B cell (primary cell): ENCODE results near the gene SLC6A18. TPM values are rescaled to one million over a fixed set of nuclear protein-coding genes. Genes with fewer than 3 reads are reported as not detected.

ENCODE experiments used
- ATAC-seq: fragments of 200-7000 bp; cut with Tn5 transposase; one replicate; pipeline ENCODE4 v1.10.0; 2021; ENCODE audit warnings: low read depth, mild to moderate bottlenecking, moderate number of reproducible peaks, moderate library complexity
- CTCF ChIA-PET: fragments of 350-600 bp; sonication (Branson Sonifier 250); formaldehyde crosslinking; loops from one replicate; lab custom pipeline; 2021; ENCODE audit warnings: antibody characterized with exemption, inconsistent platforms; lab: Charles Lee
- POLR2A ChIA-PET: fragments of 350-600 bp; sonication (Branson Sonifier 250); formaldehyde crosslinking; loops from one replicate; lab custom pipeline; 2021; ENCODE audit warnings: antibody characterized with exemption; lab: Charles Lee
- DNase-seq: peaks from one replicate; pipeline ENCODE4 v3.0.0; 2013
- H2AFZ ChIP-seq: 2 replicates; pipeline ENCODE4 v1.6.1; 2012; ENCODE audit warnings: mild to moderate bottlenecking, low read depth, low read length; ENCODE audit not compliant: insufficient read depth, poor library complexity, severe bottlenecking
- H3K27ac ChIP-seq, 2 donors: 1 replicate in 1 of 2; 2 replicates in 1 of 2; pipeline ENCODE4 v1.5.1; 2012 to 2013; ENCODE audit warnings: low read length in 2 of 2, mild to moderate bottlenecking in 2 of 2, moderate library complexity in 1 of 2
- H3K27me3 ChIP-seq, 4 experiments: fragments of 200-600 bp in 1 of 4; sonication (generic) in 1 of 4; replicated peaks in 1 of 4; 1 replicate in 2 of 4; 2 replicates in 2 of 4; pipeline versions ENCODE4 v1.6.1 to v1.7.0; 2013 to 2016; ENCODE audit warnings: low read length in 3 of 4, mild to moderate bottlenecking in 2 of 4, mixed read lengths in 1 of 4, moderate library complexity in 1 of 4; ENCODE audit not compliant: insufficient read depth in 4 of 4, control insufficient read depth in 3 of 4; ENCODE audit errors: control extremely low read depth in 1 of 4
- H3K36me3 ChIP-seq, 2 experiments: replicated peaks in 1 of 2; 1 replicate in 1 of 2; 2 replicates in 1 of 2; pipeline versions ENCODE4 v1.6.1 to v1.7.1; 2013; ENCODE audit warnings: low read length in 1 of 2; ENCODE audit not compliant: insufficient read depth in 2 of 2, control insufficient read depth in 1 of 2; ENCODE audit errors: control extremely low read depth in 1 of 2, extremely low read depth in 1 of 2
- H3K4me1 ChIP-seq, 2 donors: fragments of 200-600 bp in 1 of 2; sonication (generic) in 1 of 2; 1 replicate in 1 of 2; 2 replicates in 1 of 2; pipeline versions ENCODE4 v1.5.1 to v1.6.1; 2013 to 2017; ENCODE audit warnings: low read length in 2 of 2; ENCODE audit not compliant: control insufficient read depth in 2 of 2, insufficient read depth in 2 of 2
- H3K4me2 ChIP-seq: replicated peaks from 2 replicates; pipeline ENCODE3; 2012; ENCODE audit warnings: mild to moderate bottlenecking, low read depth, low read length; ENCODE audit not compliant: poor library complexity, severe bottlenecking
- H3K4me3 ChIP-seq, 5 experiments: fragments of 200-600 bp in 1 of 5; sonication (generic) in 1 of 5; 1 replicate in 3 of 5; 2 replicates in 2 of 5; pipeline versions ENCODE4 v1.5.1 to v1.7.0; 2011 to 2016; ENCODE audit warnings: low read length in 4 of 5, mild to moderate bottlenecking in 4 of 5, low read depth in 2 of 5, control low read depth in 1 of 5, moderate library complexity in 1 of 5; ENCODE audit not compliant: insufficient read depth in 1 of 5; ENCODE audit errors: control extremely low read depth in 1 of 5, extremely low read depth in 1 of 5
- H3K79me2 ChIP-seq: fragments of 200-600 bp; sonication (generic); one replicate; pipeline ENCODE4 v1.6.0; 2016; ENCODE audit warnings: low read length; ENCODE audit not compliant: control insufficient read depth, insufficient read depth
- H3K9ac ChIP-seq: fragments of 200-600 bp; sonication (generic); 2 replicates; pipeline ENCODE4 v1.6.1; 2017; ENCODE audit warnings: mild to moderate bottlenecking, low read length, moderate library complexity
- H3K9me3 ChIP-seq, 3 donors: one replicate each; pipeline versions ENCODE4 v1.6.1 to v1.7.1; 2013; ENCODE audit warnings: low read length in 2 of 3; ENCODE audit not compliant: control insufficient read depth in 2 of 3, insufficient read depth in 1 of 3; ENCODE audit errors: control extremely low read depth in 1 of 3
- H4K20me1 ChIP-seq: 2 replicates; pipeline ENCODE4 v1.6.0; 2012; ENCODE audit warnings: mild to moderate bottlenecking, low read length; ENCODE audit not compliant: insufficient read depth, control insufficient read depth, poor library complexity, severe bottlenecking
- H3K27ac Mint-ChIP-seq: one replicate; pipeline ENCODE4 v1.8.0; 2021; ENCODE audit warnings: mixed read lengths
- H3K27me3 Mint-ChIP-seq: one replicate; pipeline ENCODE4 v1.8.0; 2021; ENCODE audit warnings: mixed read lengths
- H3K4me1 Mint-ChIP-seq: one replicate; pipeline ENCODE4 v1.8.0; 2021; ENCODE audit warnings: mixed read lengths
- H3K4me3 Mint-ChIP-seq: one replicate; pipeline ENCODE4 v1.8.0; 2021; ENCODE audit warnings: mixed read lengths
- H3K9me3 Mint-ChIP-seq: one replicate; pipeline ENCODE4 v1.8.0; 2022; ENCODE audit warnings: mixed read lengths; ENCODE audit not compliant: insufficient read depth
- EZH2 ChIP-seq: IDR thresholded peaks from 2 replicates; pipeline ENCODE4 v1.6.1; 2012; ENCODE audit warnings: borderline replicate concordance, low read depth, mild to moderate bottlenecking, moderate library complexity, low read length; ENCODE audit not compliant: insufficient read depth, poor library complexity, severe bottlenecking
- WGBS: methylation state at CpG from one replicate; pipeline ENCODE4 v1.1.5; 2013; ENCODE audit warnings: missing lambda C conversion rate; ENCODE audit not compliant: insufficient coverage; 5-methylcytosine and 5-hydroxymethylcytosine counted together
- intact Hi-C: fragments of 100-400 bp; cut with micrococcal nuclease; formaldehyde crosslinking; loops from one replicate; pipeline ENCODE4 v1.10.0; 2022
- polyA plus RNA-seq: library from polyadenylated mRNA; depleted of rRNA; stranded (reverse); fragments of >200 nt; gene quantifications from 2 replicates; pipeline ENCODE4 v1.2.3, GENCODE V29; 2012
- total RNA-seq, 2 donors: library from RNA; stranded (reverse); fragments of 120-200 nt in 1 of 2; gene quantifications; 1 replicate in 1 of 2; 2 replicates in 1 of 2; pipeline versions ENCODE4 v1.2.3 to v1.2.4, GENCODE V29; 2013 to 2022
- TF ChIP-seq, protein P1 (sequence below): fragments of 200-600 bp; IDR thresholded peaks from one replicate; pipeline ENCODE4 v1.8.0; 2022; ENCODE audit warnings: antibody characterized with exemption, mild to moderate bottlenecking

SLC6A18 gene
- total and polyA plus RNA-seq, 2 donors (not counting 1 experiment from before 2014, with no cell fraction given): not detected

DNA sequence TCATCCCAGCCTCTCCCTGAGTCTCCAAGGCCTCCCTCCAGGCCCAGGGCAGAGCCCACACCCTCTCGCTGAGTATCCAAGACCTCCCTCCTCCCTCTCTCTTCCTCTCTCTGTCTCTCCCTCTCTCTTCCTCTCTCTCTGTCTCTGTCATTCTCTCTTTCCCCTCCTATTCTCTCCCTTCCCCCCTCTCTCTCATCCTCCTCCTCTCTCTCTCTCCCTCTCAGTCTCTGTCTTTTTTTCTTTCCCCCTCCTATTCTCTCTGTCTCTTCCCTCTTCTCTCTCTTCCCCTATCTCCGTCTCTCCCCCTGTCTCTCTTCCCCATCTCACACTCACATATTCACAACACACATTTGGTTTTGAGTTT lies 15.7 kb upstream of the SLC6A18 start:
- Mint-ChIP-seq H3K27me3 (peaks cover 8% of the 10 kb centered on the region), H3K9me3 (no peaks in the 10 kb centered on the region), H3K4me1 (no peaks in the 10 kb centered on the region), H3K27ac (no peak overlapping the region), H3K4me3 (no peak overlapping the region)
- Histone ChIP-seq H3K4me1 (no peaks in the 10 kb centered on the region), H3K79me2 (no peaks in the 10 kb centered on the region), H3K36me3 (no peaks in the 10 kb centered on the region), H2AFZ (no peak overlapping the region), H3K27ac (no peak overlapping the region), H3K27me3 (no peaks in the 10 kb centered on the region), H3K9me3 (peaks cover 0 to 13% (median 0%) of the 10 kb centered on the region in 3 donors), H4K20me1 (no peaks in the 10 kb centered on the region), H3K4me2 (no peak overlapping the region), H3K4me3 (no peak overlapping the region), H3K9ac (no peak overlapping the region)
- WGBS: 86% methylated on average over 2 of the region's 2 CpGs
- POLR2A ChIA-PET: no interaction called here
- intact Hi-C loops: no loop called here
- CTCF ChIA-PET: no interaction called here
- ATAC-seq: no peak
- no peak for DNase-seq
- TF ChIP-seq, protein P1, sequence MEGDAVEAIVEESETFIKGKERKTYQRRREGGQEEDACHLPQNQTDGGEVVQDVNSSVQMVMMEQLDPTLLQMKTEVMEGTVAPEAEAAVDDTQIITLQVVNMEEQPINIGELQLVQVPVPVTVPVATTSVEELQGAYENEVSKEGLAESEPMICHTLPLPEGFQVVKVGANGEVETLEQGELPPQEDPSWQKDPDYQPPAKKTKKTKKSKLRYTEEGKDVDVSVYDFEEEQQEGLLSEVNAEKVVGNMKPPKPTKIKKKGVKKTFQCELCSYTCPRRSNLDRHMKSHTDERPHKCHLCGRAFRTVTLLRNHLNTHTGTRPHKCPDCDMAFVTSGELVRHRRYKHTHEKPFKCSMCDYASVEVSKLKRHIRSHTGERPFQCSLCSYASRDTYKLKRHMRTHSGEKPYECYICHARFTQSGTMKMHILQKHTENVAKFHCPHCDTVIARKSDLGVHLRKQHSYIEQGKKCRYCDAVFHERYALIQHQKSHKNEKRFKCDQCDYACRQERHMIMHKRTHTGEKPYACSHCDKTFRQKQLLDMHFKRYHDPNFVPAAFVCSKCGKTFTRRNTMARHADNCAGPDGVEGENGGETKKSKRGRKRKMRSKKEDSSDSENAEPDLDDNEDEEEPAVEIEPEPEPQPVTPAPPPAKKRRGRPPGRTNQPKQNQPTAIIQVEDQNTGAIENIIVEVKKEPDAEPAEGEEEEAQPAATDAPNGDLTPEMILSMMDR: no peak
- TF ChIP-seq EZH2: no peak

DNA sequence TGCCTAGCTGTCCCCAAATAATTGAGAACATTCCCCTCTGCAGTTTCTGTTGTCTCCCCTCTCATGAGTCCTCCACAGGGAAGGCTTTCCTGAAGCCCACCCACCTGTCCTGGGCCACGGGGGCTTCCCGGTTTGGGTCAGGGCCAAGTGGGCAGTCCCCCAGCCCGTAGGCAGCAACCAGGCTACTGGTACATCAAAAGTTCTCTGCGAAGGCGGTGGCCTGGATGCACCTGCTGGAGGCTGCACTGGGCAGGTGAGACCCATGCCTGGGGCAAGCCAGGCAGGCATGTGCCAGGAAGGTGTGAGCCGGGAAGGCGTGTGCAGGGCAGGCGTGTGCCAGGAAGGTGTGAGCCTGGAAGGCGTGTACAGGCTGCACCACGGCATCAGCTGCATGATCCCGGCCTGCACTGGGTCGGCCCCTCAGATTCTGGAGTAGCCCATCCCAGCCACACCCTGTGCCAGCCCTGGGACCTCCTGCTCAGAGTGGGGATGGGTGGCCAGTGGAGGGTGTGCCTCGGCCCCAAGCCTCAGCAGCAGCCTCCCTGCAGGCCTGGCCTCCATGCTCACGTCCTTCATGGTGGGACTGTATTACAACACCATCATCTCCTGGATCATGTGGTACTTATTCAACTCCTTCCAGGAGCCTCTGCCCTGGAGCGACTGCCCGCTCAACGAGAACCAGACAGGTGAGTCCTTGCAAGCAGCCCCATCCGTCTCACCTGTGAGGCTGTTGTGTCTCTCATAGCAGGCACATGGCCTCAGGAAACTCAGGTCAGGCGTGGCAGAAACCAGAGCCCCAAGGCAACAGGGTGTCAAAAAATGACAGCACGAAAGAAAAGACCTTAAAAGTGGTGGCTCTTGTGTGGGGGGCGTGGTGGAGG lies 15.0 kb upstream of the SLC6A18 start:
- peaks cover 5% of the 10 kb centered on the region for H3K27me3 Mint-ChIP-seq
- H3K4me1 ChIP-seq: no peaks in the 10 kb centered on the region
- intact Hi-C loops: no loop called here
- no peaks in the 10 kb centered on the region for H3K9me3 Mint-ChIP-seq
- H3K9ac ChIP-seq: no peak overlapping the region
- ATAC-seq (no peak), DNase-seq (no peak)
- no peak overlapping the region for H3K27ac Mint-ChIP-seq
- ChIA-PET POLR2A (no interaction called here), CTCF (no interaction called here)
- no peaks in the 10 kb centered on the region for H4K20me1 ChIP-seq
- H3K27ac ChIP-seq: no peak overlapping the region
- no peak overlapping the region for H3K4me3 Mint-ChIP-seq
- H3K27me3 ChIP-seq: no peaks in the 10 kb centered on the region
- no peak for TF ChIP-seq EZH2
- TF ChIP-seq, protein P1: no peak
- H3K9me3 ChIP-seq: peaks cover 0 to 14% (median 0%) of the 10 kb centered on the region in 3 donors
- 92% methylated on average over 21 of the region's 21 CpGs for WGBS
- H3K4me3 ChIP-seq: no peak overlapping the region
- H3K4me2 ChIP-seq: no peak overlapping the region
- no peaks in the 10 kb centered on the region for H3K4me1 Mint-ChIP-seq
- no peak overlapping the region for H2AFZ ChIP-seq
- H3K79me2 ChIP-seq: no peaks in the 10 kb centered on the region
- H3K36me3 ChIP-seq: no peaks in the 10 kb centered on the region
